CD14-positive monocyte (primary cell): ENCODE data around the gene DERL2. TPM values are rescaled to one million over a fixed set of nuclear protein-coding genes. Genes with fewer than 3 reads are reported as not detected.

Experiments
- DNase-seq, 3 donors: peaks; one replicate each; pipeline ENCODE4 v3.0.0-alpha.2; 2011 to 2022
- H2AFZ ChIP-seq: 2 replicates; pipeline ENCODE4 v1.6.0; 2012; ENCODE audit warnings: mild to moderate bottlenecking, low read depth, low read length, inconsistent platforms; ENCODE audit not compliant: insufficient read depth, poor library complexity, severe bottlenecking
- H3K27ac ChIP-seq, 2 donors: 1 replicate in 1 of 2; 2 replicates in 1 of 2; pipeline ENCODE4 v1.5.1; 2012 to 2013; ENCODE audit warnings: low read length in 2 of 2, control low read depth in 1 of 2, inconsistent platforms in 1 of 2, low read depth in 1 of 2, mild to moderate bottlenecking in 1 of 2
- H3K27me3 ChIP-seq, 2 donors: one replicate each; pipeline versions ENCODE4 v1.6.0 to v1.6.1; 2011 to 2013; ENCODE audit warnings: low read length in 2 of 2; ENCODE audit not compliant: control insufficient read depth in 2 of 2, insufficient read depth in 2 of 2
- H3K36me3 ChIP-seq, 2 donors: replicated peaks in 1 of 2; 1 replicate in 1 of 2; 2 replicates in 1 of 2; pipeline versions ENCODE4 v1.5.1 to v1.6.1; 2012 to 2013; ENCODE audit warnings: low read length in 2 of 2, control low read depth in 1 of 2, inconsistent platforms in 1 of 2, mild to moderate bottlenecking in 1 of 2; ENCODE audit not compliant: insufficient read depth in 2 of 2, control insufficient read depth in 1 of 2
- H3K4me1 ChIP-seq, 2 donors: 1 replicate in 1 of 2; 2 replicates in 1 of 2; pipeline versions ENCODE4 v1.5.1 to v1.6.1; 2012 to 2013; ENCODE audit warnings: low read length in 2 of 2, control low read depth in 1 of 2, inconsistent platforms in 1 of 2, mild to moderate bottlenecking in 1 of 2, moderate library complexity in 1 of 2; ENCODE audit not compliant: insufficient read depth in 2 of 2, control insufficient read depth in 1 of 2
- H3K4me2 ChIP-seq: replicated peaks from 2 replicates; pipeline ENCODE3; 2012; ENCODE audit warnings: low read length, moderate library complexity, mild to moderate bottlenecking; ENCODE audit not compliant: poor library complexity, severe bottlenecking; ENCODE audit errors: extremely low read depth
- H3K4me3 ChIP-seq, 3 experiments: fragments of 200-600 bp in 1 of 3; sonication (generic) in 1 of 3; replicated peaks in 1 of 3; 1 replicate in 2 of 3; 2 replicates in 1 of 3; pipeline ENCODE4 v1.5.1; 2011 to 2013; ENCODE audit warnings: low read length in 3 of 3, mild to moderate bottlenecking in 3 of 3, control low read depth in 2 of 3, low read depth in 2 of 3, inconsistent platforms in 1 of 3, moderate library complexity in 1 of 3
- H3K79me2 ChIP-seq: 2 replicates; pipeline ENCODE4 v1.6.0; 2012; ENCODE audit warnings: mild to moderate bottlenecking, control low read depth, inconsistent platforms, low read length, moderate library complexity; ENCODE audit not compliant: insufficient read depth
- H3K9ac ChIP-seq: 2 replicates; pipeline ENCODE4 v1.6.0; 2017; ENCODE audit warnings: low read length, mild to moderate bottlenecking; ENCODE audit not compliant: insufficient read depth, poor library complexity, severe bottlenecking
- H3K9me3 ChIP-seq, 2 donors: replicated peaks in 1 of 2; 1 replicate in 1 of 2; 2 replicates in 1 of 2; pipeline versions ENCODE4 v1.5.1 to v1.6.1; 2012 to 2013; ENCODE audit warnings: low read length in 2 of 2, control low read depth in 1 of 2; ENCODE audit not compliant: control insufficient read depth in 1 of 2, insufficient read depth in 1 of 2
- H4K20me1 ChIP-seq: 2 replicates; pipeline ENCODE4 v1.6.0; 2012; ENCODE audit warnings: mild to moderate bottlenecking, low read length, control low read depth, moderate library complexity; ENCODE audit not compliant: insufficient read depth
- H3K27ac Mint-ChIP-seq, 7 donors: one replicate each; pipeline ENCODE4 v1.8.0; 2020; ENCODE audit warnings: mild to moderate bottlenecking in 7 of 7, mixed read lengths in 7 of 7, moderate library complexity in 6 of 7, inconsistent platforms in 2 of 7
- H3K27me3 Mint-ChIP-seq, 3 donors: one replicate each; pipeline ENCODE4 v1.8.0; 2021 to 2022; ENCODE audit warnings: low read depth in 3 of 3, mild to moderate bottlenecking in 3 of 3, mixed read lengths in 3 of 3, moderate library complexity in 3 of 3, inconsistent platforms in 1 of 3
- H3K36me3 Mint-ChIP-seq, 2 donors: one replicate each; pipeline ENCODE4 v1.8.0; 2020; ENCODE audit warnings: mixed read lengths in 2 of 2, inconsistent platforms in 1 of 2, mild to moderate bottlenecking in 1 of 2
- H3K4me1 Mint-ChIP-seq: one replicate; pipeline ENCODE4 v1.8.0; 2020; ENCODE audit warnings: mild to moderate bottlenecking, mixed read lengths
- H3K4me3 Mint-ChIP-seq, 2 donors: one replicate each; pipeline ENCODE4 v1.8.0; 2020; ENCODE audit warnings: mild to moderate bottlenecking in 2 of 2, mixed read lengths in 2 of 2, moderate library complexity in 1 of 2
- H3K9me3 Mint-ChIP-seq, 7 donors: one replicate each; pipeline ENCODE4 v1.8.0; 2020 to 2022; ENCODE audit warnings: mixed read lengths in 7 of 7, mild to moderate bottlenecking in 6 of 7, moderate library complexity in 6 of 7, inconsistent platforms in 2 of 7
- WGBS: methylation state at CpG from one replicate; pipeline ENCODE4 v1.1.5; 2013; ENCODE audit warnings: missing lambda C conversion rate; ENCODE audit not compliant: insufficient coverage; 5-methylcytosine and 5-hydroxymethylcytosine counted together
- intact Hi-C, 2 donors: fragments of 100-400 bp; cut with micrococcal nuclease; formaldehyde crosslinking; loops; one replicate each; pipeline versions ENCODE4 v1.15.0 to v1.15.1; 2023
- polyA plus RNA-seq, 3 donors: library from polyadenylated mRNA; depleted of rRNA in 1 of 3; unstranded in 2 of 3; stranded (reverse) in 1 of 3; fragments of 300-500 nt in 2 of 3; fragments of >200 nt in 1 of 3; fragmentation: Illumina TruSeq in 2 of 3; gene quantifications; 1 replicate in 2 of 3; 2 replicates in 1 of 3; pipeline ENCODE4 v1.2.3, GENCODE V29; 2012 to 2021
- TF ChIP-seq, protein P1 (sequence below): fragments of 200-600 bp; IDR thresholded peaks from one replicate; pipeline ENCODE4 v1.8.0; 2022; ENCODE audit warnings: antibody characterized with exemption, mild to moderate bottlenecking

DERL2 gene
- polyA plus RNA-seq, 3 donors: 30.6 to 84.9 (median 81.6) TPM

DNA sequence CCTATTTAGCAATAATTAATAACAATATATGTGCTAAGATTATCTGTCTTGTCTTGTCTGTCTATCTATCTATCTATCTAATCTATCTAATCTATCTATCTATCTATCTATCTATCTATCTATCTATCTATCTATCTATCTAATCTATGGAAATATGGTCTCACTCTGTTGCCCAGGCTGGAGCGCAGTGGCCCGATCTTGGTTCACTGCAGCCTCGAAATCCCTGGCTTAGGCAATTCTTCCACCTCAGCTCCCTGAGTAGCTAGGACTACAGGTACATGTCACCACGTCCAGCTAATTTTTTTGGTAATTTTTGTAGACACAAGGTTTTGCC is 45.1 kb upstream of the DERL2 start:
- H3K36me3 Mint-ChIP-seq: peaks cover 94 to 100% of the 10 kb centered on the region in 2 donors
- no peaks in the 10 kb centered on the region for H3K4me1 ChIP-seq
- 91% methylated on average over 1 of the region's 4 CpGs for WGBS

DNA sequence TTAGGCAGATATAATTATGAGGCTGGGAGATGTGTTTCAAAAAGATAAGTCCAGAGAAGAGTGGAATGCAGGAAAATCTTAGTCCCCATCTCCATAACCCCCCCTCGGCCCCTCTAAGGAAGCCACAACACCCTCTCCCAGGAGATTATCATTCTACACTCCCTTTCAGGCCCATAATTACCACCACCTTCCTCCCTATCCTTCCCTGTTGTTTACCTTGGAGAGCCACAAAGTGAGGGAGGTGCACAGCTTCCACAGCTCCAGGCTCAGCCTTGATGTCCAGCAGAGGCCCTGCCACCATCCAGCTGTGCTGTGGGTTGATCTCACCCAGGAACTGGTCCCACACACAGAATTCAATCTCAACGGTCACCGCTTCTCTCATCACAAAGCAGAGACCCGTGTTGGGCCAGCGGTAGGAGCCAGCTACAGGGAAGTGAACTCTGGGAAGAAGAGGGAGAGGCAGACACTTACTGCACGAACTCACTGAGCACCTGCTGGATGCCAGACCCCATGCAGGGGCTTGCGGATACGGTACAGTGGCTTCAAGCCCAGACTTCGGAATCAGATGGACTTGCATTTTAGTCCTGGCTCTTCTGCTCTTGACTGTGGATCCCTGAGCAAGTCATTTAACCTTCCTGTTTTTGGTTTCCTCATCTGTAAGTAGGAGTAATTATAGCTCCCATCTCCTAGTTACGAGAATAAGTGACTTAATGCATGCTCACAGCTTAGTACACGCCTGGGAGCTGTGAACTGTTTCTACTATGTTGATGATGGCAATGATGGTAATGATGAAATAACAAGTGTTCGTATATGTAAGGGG is 44.5 kb upstream of the DERL2 start:
- peaks cover 94 to 100% of the 10 kb centered on the region in 2 donors for H3K36me3 Mint-ChIP-seq
- H3K9ac ChIP-seq: no peak overlapping the region
- intact Hi-C loops: no loop called here
- no peak overlapping the region for H2AFZ ChIP-seq
- H3K4me3 Mint-ChIP-seq: no peak overlapping the region
- H3K36me3 ChIP-seq: peaks cover 95 to 100% of the 10 kb centered on the region in 2 donors
- H3K27ac ChIP-seq: no peak overlapping the region
- H3K4me1 ChIP-seq: no peaks in the 10 kb centered on the region
- 98% methylated on average over 7 of the region's 12 CpGs for WGBS
- H3K4me3 ChIP-seq: no peak overlapping the region
- H4K20me1 ChIP-seq: peaks cover 93% of the 10 kb centered on the region
- no peak for DNase-seq
- H3K9me3 Mint-ChIP-seq: no peaks in the 10 kb centered on the region
- H3K27ac Mint-ChIP-seq: peak overlapping the region in 2 of 7 donors; percentile 44 to 57
- no peaks in the 10 kb centered on the region for H3K79me2 ChIP-seq
- peaks cover 0 to 4% (median 0%) of the 10 kb centered on the region in 3 donors for H3K27me3 Mint-ChIP-seq
- no peaks in the 10 kb centered on the region for H3K9me3 ChIP-seq
- H3K27me3 ChIP-seq: no peaks in the 10 kb centered on the region
- no peak overlapping the region for H3K4me2 ChIP-seq
- TF ChIP-seq, protein P1, sequence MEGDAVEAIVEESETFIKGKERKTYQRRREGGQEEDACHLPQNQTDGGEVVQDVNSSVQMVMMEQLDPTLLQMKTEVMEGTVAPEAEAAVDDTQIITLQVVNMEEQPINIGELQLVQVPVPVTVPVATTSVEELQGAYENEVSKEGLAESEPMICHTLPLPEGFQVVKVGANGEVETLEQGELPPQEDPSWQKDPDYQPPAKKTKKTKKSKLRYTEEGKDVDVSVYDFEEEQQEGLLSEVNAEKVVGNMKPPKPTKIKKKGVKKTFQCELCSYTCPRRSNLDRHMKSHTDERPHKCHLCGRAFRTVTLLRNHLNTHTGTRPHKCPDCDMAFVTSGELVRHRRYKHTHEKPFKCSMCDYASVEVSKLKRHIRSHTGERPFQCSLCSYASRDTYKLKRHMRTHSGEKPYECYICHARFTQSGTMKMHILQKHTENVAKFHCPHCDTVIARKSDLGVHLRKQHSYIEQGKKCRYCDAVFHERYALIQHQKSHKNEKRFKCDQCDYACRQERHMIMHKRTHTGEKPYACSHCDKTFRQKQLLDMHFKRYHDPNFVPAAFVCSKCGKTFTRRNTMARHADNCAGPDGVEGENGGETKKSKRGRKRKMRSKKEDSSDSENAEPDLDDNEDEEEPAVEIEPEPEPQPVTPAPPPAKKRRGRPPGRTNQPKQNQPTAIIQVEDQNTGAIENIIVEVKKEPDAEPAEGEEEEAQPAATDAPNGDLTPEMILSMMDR: no peak
- H3K4me1 Mint-ChIP-seq: no peaks in the 10 kb centered on the region

More for the DNA sequence above, 45.1 kb upstream of the DERL2 start:
- H3K27ac Mint-ChIP-seq: no peak overlapping the region
- H3K36me3 ChIP-seq: peaks cover 95 to 100% of the 10 kb centered on the region in 2 donors
- H3K27ac ChIP-seq: no peak overlapping the region
- H3K9me3 ChIP-seq: no peaks in the 10 kb centered on the region
- no peaks in the 10 kb centered on the region for H3K79me2 ChIP-seq
- H3K27me3 ChIP-seq: no peaks in the 10 kb centered on the region
- H3K4me3 ChIP-seq: no peak overlapping the region
- H3K27me3 Mint-ChIP-seq: peaks cover 0 to 4% (median 0%) of the 10 kb centered on the region in 3 donors
- peaks cover 93% of the 10 kb centered on the region for H4K20me1 ChIP-seq
- no peak overlapping the region for H3K9ac ChIP-seq
- H3K9me3 Mint-ChIP-seq: no peaks in the 10 kb centered on the region
- DNase-seq: no peak
- intact Hi-C loops: no loop called here
- H3K4me1 Mint-ChIP-seq: no peaks in the 10 kb centered on the region
- TF ChIP-seq, protein P1: no peak
- H2AFZ ChIP-seq: no peak overlapping the region
- H3K4me2 ChIP-seq: no peak overlapping the region
- no peak overlapping the region for H3K4me3 Mint-ChIP-seq
